Activated CD8-positive, alpha-beta T cell treated with anti-CD3 and anti-CD28 coated beads for 36 hours (primary cell): ENCODE data around the gene CUL4A. TPM values are rescaled to one million over a fixed set of nuclear protein-coding genes. Genes with fewer than 3 reads are reported as not detected.

Experiments used
- ATAC-seq: fragments of 200-7000 bp; cut with Tn5 transposase; one replicate; pipeline ENCODE4 v1.10.0; 2021; ENCODE audit warnings: mild to moderate bottlenecking, moderate library complexity
- CTCF ChIA-PET: fragments of 350-600 bp; sonication (Branson Sonifier 250); formaldehyde crosslinking; loops from one replicate; lab custom pipeline; 2021; ENCODE audit warnings: antibody characterized with exemption; lab: Charles Lee
- POLR2A ChIA-PET: fragments of 350-600 bp; sonication (Branson Sonifier 250); formaldehyde crosslinking; loops from one replicate; lab custom pipeline; 2021; ENCODE audit warnings: antibody characterized with exemption; lab: Charles Lee
- DNase-seq: peaks from one replicate; pipeline ENCODE4 v3.0.0-alpha.2; 2020
- H3K27ac Mint-ChIP-seq: one replicate; pipeline ENCODE4 v1.8.0; 2021; ENCODE audit warnings: mild to moderate bottlenecking, mixed read lengths
- H3K27me3 Mint-ChIP-seq: one replicate; pipeline ENCODE4 v1.8.0; 2021; ENCODE audit warnings: mixed read lengths
- H3K36me3 Mint-ChIP-seq: one replicate; pipeline ENCODE4 v1.8.0; 2021; ENCODE audit warnings: low read depth, mixed read lengths
- H3K4me1 Mint-ChIP-seq: one replicate; pipeline ENCODE4 v1.8.0; 2021; ENCODE audit warnings: low read depth, mixed read lengths
- H3K4me3 Mint-ChIP-seq: one replicate; pipeline ENCODE4 v1.8.0; 2021; ENCODE audit warnings: mild to moderate bottlenecking, moderate library complexity, mixed read lengths
- H3K9me3 Mint-ChIP-seq: one replicate; pipeline ENCODE4 v1.8.0; 2021; ENCODE audit warnings: mixed read lengths
- intact Hi-C: fragments of 100-400 bp; cut with micrococcal nuclease; formaldehyde crosslinking; loops from one replicate; pipeline ENCODE4 v1.10.0; 2022
- total RNA-seq, 2 experiments: library from RNA; stranded (reverse); gene quantifications; one replicate each; pipeline ENCODE4 v1.2.3, GENCODE V29; 2021
- TF ChIP-seq, protein P1 (sequence below): fragments of 200-600 bp; IDR thresholded peaks from one replicate; pipeline ENCODE4 v1.8.0; 2022; ENCODE audit warnings: antibody characterized with exemption, mild to moderate bottlenecking

Gene CUL4A
- total RNA-seq, 2 experiments from 2014 or later, result 81.5 to 81.7 TPM

DNA sequence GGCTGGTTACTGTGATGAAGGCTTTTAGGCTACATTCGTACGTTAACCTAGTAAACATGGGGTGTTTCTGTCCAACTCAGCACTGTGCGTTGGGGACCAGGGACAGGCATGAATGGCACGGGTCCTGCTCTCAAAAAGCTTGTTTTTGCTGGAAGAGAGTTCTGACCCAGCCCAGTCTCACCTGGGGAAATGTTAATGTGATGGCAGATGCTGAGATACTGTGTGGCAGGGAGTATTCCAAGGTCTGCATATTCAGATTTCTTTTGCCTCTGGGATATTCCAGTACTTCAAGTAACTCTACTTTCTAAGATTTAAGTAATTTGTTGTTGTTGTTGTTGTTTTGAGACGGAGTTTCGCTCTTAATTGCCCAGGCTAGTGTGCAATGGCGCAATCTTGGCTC is 13.7 kb downstream of the CUL4A start:
- ATAC-seq (no peak), DNase-seq (no peak)
- TF ChIP-seq, protein P1, sequence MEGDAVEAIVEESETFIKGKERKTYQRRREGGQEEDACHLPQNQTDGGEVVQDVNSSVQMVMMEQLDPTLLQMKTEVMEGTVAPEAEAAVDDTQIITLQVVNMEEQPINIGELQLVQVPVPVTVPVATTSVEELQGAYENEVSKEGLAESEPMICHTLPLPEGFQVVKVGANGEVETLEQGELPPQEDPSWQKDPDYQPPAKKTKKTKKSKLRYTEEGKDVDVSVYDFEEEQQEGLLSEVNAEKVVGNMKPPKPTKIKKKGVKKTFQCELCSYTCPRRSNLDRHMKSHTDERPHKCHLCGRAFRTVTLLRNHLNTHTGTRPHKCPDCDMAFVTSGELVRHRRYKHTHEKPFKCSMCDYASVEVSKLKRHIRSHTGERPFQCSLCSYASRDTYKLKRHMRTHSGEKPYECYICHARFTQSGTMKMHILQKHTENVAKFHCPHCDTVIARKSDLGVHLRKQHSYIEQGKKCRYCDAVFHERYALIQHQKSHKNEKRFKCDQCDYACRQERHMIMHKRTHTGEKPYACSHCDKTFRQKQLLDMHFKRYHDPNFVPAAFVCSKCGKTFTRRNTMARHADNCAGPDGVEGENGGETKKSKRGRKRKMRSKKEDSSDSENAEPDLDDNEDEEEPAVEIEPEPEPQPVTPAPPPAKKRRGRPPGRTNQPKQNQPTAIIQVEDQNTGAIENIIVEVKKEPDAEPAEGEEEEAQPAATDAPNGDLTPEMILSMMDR, result no peak
- Mint-ChIP-seq H3K27me3 (no peaks in the 10 kb centered on the region), H3K4me1 (peaks cover 14% of the 10 kb centered on the region), H3K9me3 (no peaks in the 10 kb centered on the region), H3K27ac (no peak overlapping the region), H3K36me3 (peaks cover 33% of the 10 kb centered on the region), H3K4me3 (no peak overlapping the region)
- ChIA-PET POLR2A (interaction anchor here (0.7 to 1.9 kb wide), 2 partner anchors 13 to 531 kb away, joined by 3 to 9 read pairs; partner anchors contain the start of gene CUL4A), CTCF (no interaction called here)
- intact Hi-C loops, result no loop called here

DNA sequence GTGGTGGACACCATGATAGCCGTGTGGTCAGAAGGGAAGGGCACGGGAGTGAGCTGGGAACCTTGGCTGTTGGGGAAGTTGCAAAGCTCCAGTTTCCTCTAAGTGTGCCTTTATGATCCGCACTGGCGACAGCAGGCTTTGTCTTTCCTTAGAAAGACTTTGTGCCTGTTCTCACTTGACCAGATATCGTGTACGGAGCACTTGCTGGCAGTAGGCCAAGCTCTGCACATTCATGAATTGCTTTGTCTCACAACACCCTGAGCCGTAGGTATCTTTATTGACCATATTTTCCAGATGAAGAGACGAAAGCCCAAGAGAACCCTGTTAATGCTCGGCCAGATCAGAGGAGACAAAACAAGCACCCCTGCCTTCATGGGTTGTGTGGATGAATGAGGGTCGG is 15.1 kb downstream of the CUL4A start:
- Mint-ChIP-seq H3K9me3 (no peaks in the 10 kb centered on the region), H3K27ac (no peak overlapping the region), H3K27me3 (no peaks in the 10 kb centered on the region), H3K4me3 (no peak overlapping the region), H3K36me3 (peaks cover 39% of the 10 kb centered on the region), H3K4me1 (peaks cover 12% of the 10 kb centered on the region)
- DNase-seq (no peak), ATAC-seq (no peak)
- TF ChIP-seq, protein P1, result no peak
- CTCF ChIA-PET, result no interaction called here
- POLR2A ChIA-PET, result interaction anchor here (0.6 to 1.9 kb wide), 2 partner anchors 15 to 38 kb away, joined by 5 to 9 read pairs; partner anchors contain the start of gene CUL4A
- intact Hi-C loops, result no loop called here

DNA sequence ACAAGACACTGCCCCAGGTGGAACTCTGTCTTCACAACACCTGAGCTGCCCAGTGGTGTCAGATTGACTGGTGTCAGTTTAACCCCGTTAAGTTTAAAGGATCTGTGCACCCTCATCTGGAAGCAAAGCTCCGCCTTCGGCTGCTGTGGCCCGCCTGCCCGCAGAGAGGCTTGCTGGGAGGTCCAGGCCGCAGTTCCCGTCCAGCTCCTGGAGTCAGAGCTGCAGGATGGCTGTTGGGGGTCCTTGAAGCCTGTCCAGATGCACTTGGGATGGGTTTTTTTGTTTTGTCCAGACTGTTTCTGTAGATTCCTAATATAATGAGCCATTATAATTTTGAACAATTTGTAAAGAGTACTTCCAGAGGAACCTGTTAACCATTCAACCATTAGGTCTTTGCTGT is 16.1 kb downstream of the CUL4A start:
- ATAC-seq (no peak), DNase-seq (no peak)
- no peak overlapping the region for H3K4me3 Mint-ChIP-seq
- POLR2A ChIA-PET, result interaction anchor here (1.0 to 1.6 kb wide), 2 partner anchors 12 to 17 kb away, joined by 3 to 8 read pairs; partner anchors contain the start of genes CUL4A and PCID2
- H3K36me3 Mint-ChIP-seq, result peaks cover 45% of the 10 kb centered on the region
- intact Hi-C loops, result no loop called here
- no peak overlapping the region for H3K27ac Mint-ChIP-seq
- H3K4me1 Mint-ChIP-seq, result peaks cover 12% of the 10 kb centered on the region
- TF ChIP-seq, protein P1, result no peak
- no peaks in the 10 kb centered on the region for H3K27me3 Mint-ChIP-seq
- no peaks in the 10 kb centered on the region for H3K9me3 Mint-ChIP-seq
- CTCF ChIA-PET, result interaction anchor here (0.7 to 1.3 kb wide), 2 partner anchors 92 to 348 kb away, joined by 3 to 4 read pairs; no protein-coding TSS in a partner anchor

DNA sequence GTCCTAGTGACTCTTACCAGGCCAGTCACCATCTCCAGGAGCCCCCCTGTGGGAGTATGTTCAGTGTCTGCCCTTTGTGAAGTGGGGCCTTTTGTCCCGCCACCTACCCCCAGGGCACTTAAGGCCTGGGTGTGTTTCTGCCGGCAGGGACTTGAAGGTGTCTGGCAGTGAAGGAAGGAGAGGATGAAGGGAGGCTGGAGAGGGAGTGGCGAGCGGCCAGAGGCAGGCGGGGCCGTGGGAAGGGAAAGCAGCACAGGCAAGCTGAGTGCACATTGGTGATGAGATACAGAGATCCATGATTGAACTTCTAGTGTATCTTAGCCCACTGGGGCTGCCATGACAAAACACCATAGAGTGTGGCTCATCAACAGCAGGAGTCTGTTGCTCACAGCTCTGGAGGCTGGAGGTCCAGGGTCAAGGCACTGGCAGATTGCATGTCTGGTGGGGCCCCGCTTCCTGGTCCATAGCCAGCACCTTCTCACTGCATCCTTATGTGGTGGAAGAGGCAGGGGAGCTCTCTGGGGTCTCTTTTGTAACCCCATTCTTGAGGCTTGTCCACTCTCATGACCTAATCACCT is 17.5 kb downstream of the CUL4A start:
- no peak for ATAC-seq
- DNase-seq, result no peak
- Mint-ChIP-seq H3K27me3 (no peaks in the 10 kb centered on the region), H3K27ac (no peak overlapping the region), H3K36me3 (peaks cover 42% of the 10 kb centered on the region), H3K4me1 (peaks cover 10% of the 10 kb centered on the region), H3K9me3 (no peaks in the 10 kb centered on the region), H3K4me3 (no peak overlapping the region)
- POLR2A ChIA-PET, result interaction anchor here (1.8 to 1.9 kb wide), 2 partner anchors 9 to 17 kb away, joined by 5 to 6 read pairs; partner anchors contain the start of gene CUL4A
- TF ChIP-seq, protein P1, result no peak
- CTCF ChIA-PET, result interaction anchor here (0.8 kb wide), 1 partner anchor 12 kb away, joined by 3 read pairs; no protein-coding TSS in a partner anchor
- intact Hi-C loops, result no loop called here

DNA sequence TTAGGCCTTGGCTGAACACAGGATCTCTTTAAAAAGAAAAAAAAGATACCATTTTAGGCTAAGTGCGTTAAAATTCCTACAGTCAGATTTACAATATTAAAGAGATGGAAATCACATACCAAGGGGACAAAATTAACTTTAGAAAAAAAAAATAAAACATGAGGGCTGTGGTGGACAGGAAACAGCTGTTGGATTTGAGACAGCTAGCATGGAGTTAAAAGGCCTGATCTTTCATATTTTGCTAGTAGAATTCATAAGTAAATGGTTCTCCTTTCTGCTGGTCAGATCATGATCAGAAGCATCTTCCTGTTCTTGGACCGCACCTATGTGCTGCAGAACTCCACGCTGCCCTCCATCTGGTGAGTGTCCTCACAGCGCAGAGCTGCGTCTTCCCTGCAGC is 19.7 kb downstream of the CUL4A start:
- Mint-ChIP-seq H3K27ac (no peak overlapping the region), H3K4me3 (no peak overlapping the region), H3K9me3 (no peaks in the 10 kb centered on the region), H3K36me3 (peaks cover 43% of the 10 kb centered on the region), H3K4me1 (peaks cover 3% of the 10 kb centered on the region), H3K27me3 (no peaks in the 10 kb centered on the region)
- CTCF ChIA-PET, result no interaction called here
- ATAC-seq (no peak), DNase-seq (no peak)
- POLR2A ChIA-PET, result interaction anchor here (0.8 to 1.2 kb wide), 2 partner anchors 9 to 34 kb away, joined by 3 read pairs; no protein-coding TSS in a partner anchor
- TF ChIP-seq, protein P1, result no peak
- intact Hi-C loops, result no loop called here
